ENCODE measurements around the gene ASGR1.
A peak's percentile ranks its signal among the peaks of the same experiment; 100 is the strongest.

ASGR1 gene

DNA sequence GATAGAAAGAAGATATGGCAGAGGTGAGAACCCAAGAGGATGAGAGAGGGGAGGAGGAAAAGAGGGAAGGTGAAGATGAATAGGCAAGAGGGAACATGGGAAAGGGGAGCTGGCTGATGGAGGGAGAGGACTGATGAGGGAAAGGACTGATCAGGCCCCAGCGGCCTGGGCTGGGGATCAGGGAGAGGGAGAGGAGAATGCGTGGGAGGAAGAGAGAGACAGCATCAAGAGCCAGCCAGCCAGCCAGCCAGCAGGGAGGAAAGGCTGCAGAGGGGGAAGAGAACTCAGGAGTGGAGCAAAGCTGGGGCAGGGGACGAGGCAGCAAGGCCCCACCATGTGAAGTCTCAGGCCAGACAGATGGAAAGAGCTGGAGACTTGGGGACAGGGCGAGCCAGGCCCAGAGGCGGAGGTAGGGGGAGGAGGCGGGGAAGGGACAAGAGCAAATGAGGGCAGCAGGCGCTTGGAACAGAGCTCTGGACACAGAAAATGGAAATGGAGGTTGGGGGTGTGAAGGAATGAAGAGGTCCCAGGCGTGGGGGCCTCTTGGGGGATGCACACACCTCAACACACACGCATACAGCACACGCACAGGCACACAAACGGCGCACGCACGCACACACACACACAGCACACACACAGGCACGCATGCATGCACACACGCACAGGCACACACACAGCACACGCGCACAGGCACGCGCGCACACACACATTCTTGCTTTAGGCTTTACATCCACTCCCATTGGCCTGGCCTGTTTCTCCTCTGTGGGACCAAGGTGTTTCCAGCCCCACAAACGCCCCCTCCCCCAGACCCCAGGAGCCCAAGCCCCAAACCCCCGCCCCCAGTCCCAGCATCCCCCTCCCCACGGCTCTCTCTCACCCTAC, 28.2 kb upstream of the ASGR1 start:
- no peak overlapping the region for H3K4me3 ChIP-seq (ENCODE audit: low read length)
- DNase-seq (ENCODE audit: low read depth), result no peak
- TF ChIP-seq CTCF (IDR thresholded peaks at IDR 0.05; ENCODE audit: insufficient read depth, low read depth, low read length, missing control alignments), result no peak

DNA sequence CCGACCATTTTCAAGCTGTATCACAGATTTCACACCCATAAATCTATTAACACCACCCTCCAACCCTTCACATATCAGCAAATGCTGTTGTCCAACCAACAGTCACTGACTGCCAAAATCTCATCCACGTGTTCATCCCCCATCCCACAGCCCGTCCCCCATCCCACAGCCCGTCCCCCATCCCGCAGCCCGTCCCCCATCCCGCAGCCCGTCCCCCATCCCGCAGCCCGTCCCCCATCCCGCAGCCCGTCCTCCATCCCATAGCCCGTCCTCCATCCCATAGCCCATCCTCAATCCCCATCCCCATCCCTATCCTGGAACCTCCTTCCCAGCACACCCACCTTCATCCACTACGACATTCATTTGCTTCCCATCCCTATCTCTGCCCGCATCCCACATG, 26.4 kb upstream of the ASGR1 start:
- DNase-seq (ENCODE audit: low read depth), result no peak

GRCh38 chr17:7204828-7205461, 25.8 kb upstream of the ASGR1 start:
- peak; percentile 62 for DNase-seq (ENCODE audit: low read depth)
- TF ChIP-seq CTCF (IDR thresholded peaks at IDR 0.05; ENCODE audit: insufficient read depth, low read depth, low read length, missing control alignments), result no peak
- peak overlapping the region; percentile 45 for H3K4me3 ChIP-seq (ENCODE audit: low read length)

More for the DNA sequence above, 26.4 kb upstream of the ASGR1 start:
- peak overlapping the region; percentile 45 for H3K4me3 ChIP-seq (ENCODE audit: low read length)
- no peak for TF ChIP-seq CTCF (IDR thresholded peaks at IDR 0.05; ENCODE audit: insufficient read depth, low read depth, low read length, missing control alignments)

- TF ChIP-seq CTCF (IDR thresholded peaks at IDR 0.05; ENCODE audit: insufficient read depth, low read depth, low read length, missing control alignments), result no peak
- no peak for DNase-seq (ENCODE audit: low read depth)
- no peak overlapping the region for H3K4me3 ChIP-seq (ENCODE audit: low read length)
These were observed 25.2 kb upstream of the ASGR1 start for GRCh38 chr17:7204336-7204735.

- H3K4me3 ChIP-seq (ENCODE audit: low read length), result no peak overlapping the region
- no peak for TF ChIP-seq CTCF (IDR thresholded peaks at IDR 0.05; ENCODE audit: insufficient read depth, low read depth, low read length, missing control alignments)
- no peak for DNase-seq (ENCODE audit: low read depth)
These were observed 24.2 kb upstream of the ASGR1 start for GRCh38 chr17:7203391-7203790.

DNA sequence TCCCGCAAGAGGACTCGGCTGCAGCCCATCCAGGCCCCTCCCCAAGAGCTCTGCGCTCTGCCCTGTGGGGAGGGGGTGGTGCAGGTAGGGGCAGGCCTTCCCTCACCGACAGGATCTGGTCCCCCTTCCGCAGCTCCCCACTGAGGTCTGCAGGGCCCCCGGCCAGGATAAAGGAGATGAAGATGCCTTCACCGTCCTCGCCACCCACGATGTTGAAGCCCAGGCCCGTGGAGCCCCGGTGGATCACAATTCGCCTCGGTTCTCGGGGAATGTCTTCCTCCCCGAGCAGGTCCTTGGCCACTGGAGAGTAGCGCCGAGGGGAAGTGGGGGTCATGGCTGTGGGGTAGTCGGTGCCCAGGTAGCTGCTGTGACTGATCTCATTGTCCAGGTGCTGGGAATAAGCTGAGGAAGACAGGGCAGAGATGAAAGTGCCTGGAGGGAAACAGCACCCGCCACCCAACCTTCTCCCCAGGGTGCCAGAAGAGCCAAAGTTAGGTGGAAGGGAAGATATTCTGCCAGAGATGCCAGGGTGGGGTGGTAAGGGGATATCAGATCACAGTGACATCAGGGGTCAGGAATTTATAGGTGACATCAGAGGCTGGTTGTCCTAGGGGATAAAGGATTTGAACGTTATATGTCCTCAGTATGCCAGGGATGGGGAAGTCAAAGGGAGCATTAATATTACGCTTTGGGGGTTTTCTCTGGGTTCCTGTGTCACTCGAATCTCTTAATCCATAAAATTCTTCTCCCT, 17.7 kb upstream of the ASGR1 start:
- TF ChIP-seq CTCF (IDR thresholded peaks at IDR 0.05; ENCODE audit: insufficient read depth, low read depth, low read length, missing control alignments), result no peak
- H3K4me3 ChIP-seq (ENCODE audit: low read length), result no peak overlapping the region
- DNase-seq (ENCODE audit: low read depth), result no peak
